ENCODE results near the gene CADPS. TPM values are rescaled to one million over a fixed set of nuclear protein-coding genes. Genes with fewer than 3 reads are reported as not detected.

Gene CADPS
- polyA plus RNA-seq, 10 donors: 1.0 to 5.4 (median 2.9) TPM

DNA sequence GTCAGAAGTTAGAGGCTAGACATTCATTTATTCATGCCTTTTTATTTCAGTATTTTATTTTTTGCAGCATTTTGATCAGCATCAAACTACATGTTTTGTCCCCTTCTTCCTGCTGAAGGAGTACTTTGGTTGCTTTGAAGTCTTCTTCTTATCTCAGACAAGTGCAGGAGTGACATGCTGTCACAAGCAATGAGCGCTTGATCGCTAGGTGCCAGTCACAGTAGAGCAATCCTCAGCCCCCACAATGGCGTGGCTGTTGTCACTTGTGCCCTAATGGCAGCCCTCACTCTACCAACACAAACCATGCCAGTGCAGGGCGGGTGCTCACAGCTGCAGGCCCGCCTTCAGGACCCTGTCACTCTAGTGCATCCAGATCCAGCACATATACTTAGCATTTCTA lies 317.2 kb downstream of the CADPS start:
- no peak for DNase-seq

- no peak for DNase-seq
Measured at GRCh38 chr3:62557450-62557849, 317.8 kb downstream of the CADPS start.

DNA sequence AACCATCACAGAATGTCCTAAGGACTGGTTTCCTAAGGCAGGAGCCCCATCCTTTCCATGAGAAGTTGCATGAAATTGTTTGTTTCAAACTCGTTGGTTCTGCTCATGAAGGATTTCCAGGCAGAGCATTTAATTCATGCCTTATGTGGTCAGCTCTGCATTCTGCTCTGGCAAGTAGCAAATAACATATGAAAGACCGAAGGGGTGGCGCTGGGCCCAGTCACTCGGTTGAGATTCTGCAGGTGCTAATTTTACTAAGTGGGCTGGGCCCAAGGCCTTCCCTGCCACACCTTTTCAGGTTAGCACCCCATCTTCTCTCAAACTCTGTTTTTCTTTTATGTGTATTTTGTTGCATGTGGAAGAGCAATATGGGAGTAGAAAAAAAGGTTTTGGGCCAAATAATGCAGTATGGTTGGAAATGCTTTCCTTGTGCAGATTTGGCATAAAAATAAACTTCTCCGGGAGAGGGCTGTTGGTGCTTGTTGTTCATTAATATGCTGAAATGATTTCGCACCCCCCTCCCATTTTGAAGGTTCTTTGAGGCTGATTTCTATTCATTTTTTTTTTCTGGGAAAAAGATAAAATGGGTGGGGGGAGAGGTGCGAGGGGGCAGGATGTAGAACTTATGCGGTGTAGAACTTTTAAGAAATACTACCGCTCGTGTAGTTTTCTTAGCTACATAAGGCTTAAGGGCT lies 318.9 kb downstream of the CADPS start:
- DNase-seq: no peak

GRCh38 chr3:62554264-62554799 lies 320.9 kb downstream of the CADPS start:
- no peak for DNase-seq

- DNase-seq: no peak
Measured at GRCh38 chr3:62553811-62554210, 321.4 kb downstream of the CADPS start.

- no peak for DNase-seq
Measured at GRCh38 chr3:62551556-62551955, 323.7 kb downstream of the CADPS start.

DNA sequence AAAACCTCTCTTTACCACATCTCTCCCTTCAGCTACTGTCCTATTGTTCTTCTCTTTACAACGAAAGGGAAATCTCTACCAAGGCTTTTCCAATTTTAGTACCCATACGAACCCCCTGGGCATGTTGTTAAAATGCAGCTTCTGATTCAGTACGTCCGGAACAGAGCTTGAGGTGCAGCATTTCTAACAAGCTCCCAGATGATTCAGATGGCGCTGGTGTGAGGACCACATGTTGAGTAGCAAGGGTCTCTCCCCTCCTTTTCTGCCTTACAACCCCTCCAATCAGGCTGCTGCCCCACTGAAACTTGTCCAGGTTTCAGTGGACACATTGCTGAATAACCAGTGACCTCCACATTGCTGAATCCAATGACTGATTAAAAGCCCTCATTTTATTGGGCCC lies 324.8 kb downstream of the CADPS start:
- DNase-seq: no peak

- DNase-seq: no peak
Measured at GRCh38 chr3:62548528-62549205, 326.5 kb downstream of the CADPS start.

- DNase-seq: no peak
Measured at GRCh38 chr3:62546266-62546665, 328.9 kb downstream of the CADPS start.

DNA sequence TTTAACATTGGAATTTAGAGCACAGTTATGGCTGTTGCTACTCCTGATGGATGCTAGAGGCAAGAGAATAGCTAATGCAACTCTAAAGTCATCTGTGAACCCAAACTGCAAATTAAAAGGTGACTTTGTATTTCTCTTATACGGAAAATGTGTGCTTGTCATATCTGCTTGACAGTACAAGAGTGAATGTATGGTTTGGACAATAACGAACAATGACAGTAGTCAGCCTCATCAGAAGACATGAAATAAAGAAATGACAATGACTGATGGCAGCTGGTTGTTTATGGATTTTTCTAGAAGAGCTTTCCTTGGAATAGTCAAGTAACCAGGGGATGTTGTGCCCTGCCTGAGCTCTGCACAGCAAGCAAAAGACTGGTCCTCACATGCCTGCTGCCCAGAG lies 333.0 kb downstream of the CADPS start:
- DNase-seq: no peak

DNA sequence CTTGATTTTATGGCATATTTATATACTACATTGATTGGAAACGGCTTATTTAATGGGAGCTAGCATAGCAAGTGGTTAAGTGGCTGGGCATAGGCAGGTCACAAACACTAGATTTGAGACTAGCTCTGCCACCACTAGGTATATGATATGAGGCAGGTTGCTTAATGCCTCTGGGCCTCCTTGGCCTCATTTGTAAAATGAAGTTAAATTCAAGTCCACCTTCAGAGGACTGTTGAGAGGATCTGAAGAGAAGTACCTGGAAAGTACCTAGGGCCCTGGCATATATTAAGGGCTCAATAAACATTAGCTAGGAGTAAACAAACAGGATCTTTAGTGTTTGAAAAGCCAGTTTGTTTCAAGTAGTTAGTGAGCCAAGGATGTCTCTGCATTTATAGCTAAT lies 335.5 kb downstream of the CADPS start:
- DNase-seq: no peak

GRCh38 chr3:62538691-62539356 lies 336.4 kb downstream of the CADPS start:
- no peak for DNase-seq

DNA sequence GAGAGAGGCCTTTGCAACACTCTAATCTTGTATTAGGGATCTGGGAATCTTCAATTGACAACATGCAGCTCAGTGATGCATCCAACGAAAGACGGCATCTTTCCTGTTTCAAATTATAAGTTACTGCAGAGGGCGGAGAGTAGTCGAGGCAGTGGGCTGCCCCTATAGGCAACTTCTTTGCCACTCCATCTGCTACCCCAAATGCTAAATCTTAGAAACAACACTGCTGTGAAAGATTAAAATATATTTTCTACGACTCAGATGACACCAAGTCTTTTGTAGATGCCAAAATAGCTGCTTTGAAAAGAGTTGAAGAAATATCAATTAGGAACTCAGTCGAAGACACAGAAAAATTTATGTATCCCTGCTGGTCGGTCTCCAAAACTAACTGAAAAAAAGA lies 340.9 kb downstream of the CADPS start:
- DNase-seq: no peak

DNA sequence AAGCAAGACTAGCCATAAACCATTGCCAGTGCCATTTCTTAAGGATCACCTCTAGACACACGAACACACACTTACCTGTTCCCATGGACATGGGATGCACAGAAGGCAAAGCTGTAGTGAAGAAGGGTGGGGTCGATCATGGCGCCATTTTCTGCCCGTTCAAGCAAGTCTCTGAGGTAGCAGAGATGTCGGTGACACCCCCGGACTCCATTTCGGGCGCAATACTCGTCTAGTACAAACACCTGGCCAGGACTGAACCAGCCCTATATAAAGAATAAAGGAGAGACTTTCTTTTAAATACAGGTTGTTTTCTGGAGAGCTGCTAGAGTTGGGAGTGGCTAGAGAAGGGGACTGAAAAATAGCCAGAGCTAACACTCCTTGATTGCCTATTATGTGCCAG lies 342.4 kb downstream of the CADPS start:
- DNase-seq: no peak

DNA sequence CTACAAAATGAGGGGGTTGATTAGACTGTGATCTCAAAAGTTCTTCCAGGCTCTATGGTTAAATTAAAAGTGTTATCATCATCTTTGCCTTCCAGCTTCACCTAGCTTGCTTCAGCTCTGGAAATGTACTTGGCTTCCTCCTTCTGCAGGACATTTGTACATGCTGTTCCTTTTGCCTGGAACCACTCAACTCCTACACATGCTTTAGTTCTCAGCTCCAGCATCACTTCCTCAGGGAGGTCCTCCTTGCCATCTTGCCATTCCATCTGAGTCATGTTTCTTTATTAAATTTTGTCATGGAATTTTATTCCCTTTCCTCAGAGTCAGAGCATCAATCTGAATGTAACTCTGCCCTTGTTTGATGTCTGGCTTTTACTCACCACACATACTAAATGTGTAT lies 343.2 kb downstream of the CADPS start:
- DNase-seq: no peak

GRCh38 chr3:62531493-62531892 lies 343.7 kb downstream of the CADPS start:
- no peak for DNase-seq

GRCh38 chr3:62529230-62529629 lies 346.0 kb downstream of the CADPS start:
- peak; percentile 14 to 55 (median 34) for DNase-seq

DNA sequence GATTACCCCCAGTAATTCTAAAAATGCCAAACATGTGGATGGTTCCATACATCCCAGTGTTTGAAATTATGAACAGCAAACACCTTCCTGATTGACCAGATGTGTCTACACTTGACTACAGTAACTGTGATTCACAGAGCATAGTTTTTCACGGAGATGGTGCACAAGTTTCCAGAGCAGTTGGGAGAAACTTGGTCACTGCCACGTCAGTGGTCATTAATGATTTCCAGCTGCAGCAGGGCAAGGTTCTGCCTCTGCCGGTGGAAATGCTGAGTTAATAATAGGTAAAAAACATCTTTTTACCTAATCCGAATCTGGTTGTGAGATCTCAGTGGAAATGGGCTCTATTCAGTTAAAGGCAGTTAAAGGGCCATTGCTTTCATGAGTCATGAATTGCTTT lies 347.7 kb downstream of the CADPS start:
- DNase-seq: no peak

DNA sequence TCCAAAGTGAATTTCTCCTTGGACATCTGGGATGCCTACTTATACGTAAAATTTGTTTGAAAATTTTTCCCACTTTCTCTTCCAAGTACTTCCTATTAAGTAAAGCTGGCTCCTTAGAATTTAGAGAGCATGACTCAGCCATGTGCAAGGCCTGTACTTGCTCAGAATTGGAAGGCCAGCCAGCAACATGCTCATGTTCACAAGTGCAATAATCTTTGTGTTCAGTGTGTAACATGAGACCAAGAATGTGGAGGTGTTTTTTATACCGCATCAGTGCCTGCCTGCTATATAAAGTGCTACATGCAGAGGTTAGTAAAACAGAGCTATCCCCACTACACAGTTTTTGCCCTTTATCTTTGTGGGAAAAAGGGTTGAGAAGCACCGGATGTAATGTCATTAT lies 349.9 kb downstream of the CADPS start:
- DNase-seq: no peak

GRCh38 chr3:62523672-62524071 lies 351.5 kb downstream of the CADPS start:
- no peak for DNase-seq

GRCh38 chr3:62521464-62522105 lies 353.6 kb downstream of the CADPS start:
- no peak for DNase-seq

DNA sequence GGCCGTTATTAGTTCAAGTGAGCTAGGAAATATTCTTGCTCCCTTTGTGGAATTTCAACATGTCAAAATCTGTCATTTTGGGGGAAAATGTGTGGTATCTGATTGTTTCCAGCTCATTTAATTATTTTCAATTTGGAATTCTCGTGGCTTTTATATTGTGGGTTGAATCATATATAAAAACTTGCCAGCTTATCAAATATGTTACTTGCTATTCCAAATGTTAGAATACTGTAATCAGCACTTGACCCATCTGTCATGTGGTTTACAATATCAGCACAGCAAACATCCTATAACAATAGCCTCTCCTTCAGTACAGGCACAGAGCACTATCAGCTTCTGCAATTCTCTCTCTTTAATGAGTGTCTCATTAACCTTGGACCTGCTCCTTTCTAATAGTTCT lies 371.7 kb downstream of the CADPS start:
- no peak for DNase-seq
